Bronchial epithelial cell (primary cell): Measurements from ENCODE around the gene AMPD3. TPM values are rescaled to one million over a fixed set of nuclear protein-coding genes. Genes with fewer than 3 reads are reported as not detected.

Source experiments
- DNase-seq: peaks from one replicate; pipeline ENCODE4 v3.0.0-alpha.2; 2010; ENCODE audit warnings: low read depth
- FAIRE-seq: peaks from 2 replicates; lab custom pipeline; 2011; peaks lifted over from hg19 to GRCh38; lab: Jason Lieb, UNC
- H3K27me3 ChIP-seq: 2 replicates; pipeline ENCODE4 v1.5.1; 2011; ENCODE audit warnings: low read length; ENCODE audit not compliant: control insufficient read depth, insufficient read depth
- H3K36me3 ChIP-seq: 2 replicates; pipeline ENCODE4 v1.5.1; 2011; ENCODE audit warnings: low read length; ENCODE audit not compliant: control insufficient read depth, insufficient read depth
- H3K4me3 ChIP-seq: 2 replicates; pipeline ENCODE4 v1.5.1; 2011; ENCODE audit warnings: mild to moderate bottlenecking, low read depth, low read length, control low read depth
- total RNA-seq: library from RNA; depleted of rRNA; stranded (reverse); fragments of >200 nt; gene quantifications from 2 replicates; pipeline ENCODE4 v1.2.1, GENCODE V29; 2014
- TF ChIP-seq, protein P1 (sequence below): IDR thresholded peaks from 2 replicates; pipeline ENCODE4 v1.5.1; 2011; ENCODE audit warnings: mild to moderate bottlenecking, moderate library complexity, low read length, control low read depth, inconsistent platforms; ENCODE audit not compliant: insufficient read depth, severe bottlenecking

The AMPD3 gene
- total RNA-seq, 1 donor from 2014 or later: 5.3 TPM

DNA sequence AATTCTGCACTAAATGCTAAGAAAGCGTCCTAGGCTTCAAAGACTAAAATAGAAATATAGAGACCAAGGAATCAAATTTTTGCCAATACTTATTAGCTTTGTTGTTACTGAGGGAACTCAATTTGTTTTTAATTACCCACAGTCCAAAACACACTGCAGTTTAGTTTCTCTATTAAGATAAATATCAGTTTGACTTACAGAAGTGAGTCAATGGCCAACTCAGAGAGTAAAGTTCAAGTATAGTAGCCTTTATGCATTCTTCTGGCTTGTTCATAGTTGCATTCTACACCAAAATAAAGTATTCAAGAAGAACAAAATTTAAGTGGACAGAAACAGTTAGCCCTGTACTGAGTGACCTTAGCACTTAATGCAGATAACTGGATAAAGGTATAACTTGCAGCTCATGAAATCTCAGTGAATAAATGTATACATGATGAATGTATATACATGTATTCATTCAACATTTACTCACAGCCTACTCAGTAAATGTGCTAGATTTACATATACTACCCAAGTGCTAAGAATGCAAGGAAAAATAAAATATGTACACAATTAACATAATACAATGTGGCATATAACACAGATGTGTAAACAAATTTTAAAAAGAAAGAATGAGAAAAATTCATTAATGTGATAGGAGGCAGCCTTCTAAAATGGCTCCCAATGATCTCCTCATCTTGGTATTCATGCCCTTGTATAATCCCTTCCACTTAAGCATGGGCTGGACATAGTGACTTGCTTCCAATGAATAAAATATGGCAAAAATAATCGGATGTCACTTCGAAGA, 95.6 kb downstream of the AMPD3 start:
- TF ChIP-seq, protein P1, sequence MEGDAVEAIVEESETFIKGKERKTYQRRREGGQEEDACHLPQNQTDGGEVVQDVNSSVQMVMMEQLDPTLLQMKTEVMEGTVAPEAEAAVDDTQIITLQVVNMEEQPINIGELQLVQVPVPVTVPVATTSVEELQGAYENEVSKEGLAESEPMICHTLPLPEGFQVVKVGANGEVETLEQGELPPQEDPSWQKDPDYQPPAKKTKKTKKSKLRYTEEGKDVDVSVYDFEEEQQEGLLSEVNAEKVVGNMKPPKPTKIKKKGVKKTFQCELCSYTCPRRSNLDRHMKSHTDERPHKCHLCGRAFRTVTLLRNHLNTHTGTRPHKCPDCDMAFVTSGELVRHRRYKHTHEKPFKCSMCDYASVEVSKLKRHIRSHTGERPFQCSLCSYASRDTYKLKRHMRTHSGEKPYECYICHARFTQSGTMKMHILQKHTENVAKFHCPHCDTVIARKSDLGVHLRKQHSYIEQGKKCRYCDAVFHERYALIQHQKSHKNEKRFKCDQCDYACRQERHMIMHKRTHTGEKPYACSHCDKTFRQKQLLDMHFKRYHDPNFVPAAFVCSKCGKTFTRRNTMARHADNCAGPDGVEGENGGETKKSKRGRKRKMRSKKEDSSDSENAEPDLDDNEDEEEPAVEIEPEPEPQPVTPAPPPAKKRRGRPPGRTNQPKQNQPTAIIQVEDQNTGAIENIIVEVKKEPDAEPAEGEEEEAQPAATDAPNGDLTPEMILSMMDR: no peak
- Histone ChIP-seq H3K4me3 (no peak overlapping the region), H3K36me3 (no peaks in the 10 kb centered on the region), H3K27me3 (no peaks in the 10 kb centered on the region)
- peak; percentile 71 for DNase-seq
- no peak for FAIRE-seq

DNA sequence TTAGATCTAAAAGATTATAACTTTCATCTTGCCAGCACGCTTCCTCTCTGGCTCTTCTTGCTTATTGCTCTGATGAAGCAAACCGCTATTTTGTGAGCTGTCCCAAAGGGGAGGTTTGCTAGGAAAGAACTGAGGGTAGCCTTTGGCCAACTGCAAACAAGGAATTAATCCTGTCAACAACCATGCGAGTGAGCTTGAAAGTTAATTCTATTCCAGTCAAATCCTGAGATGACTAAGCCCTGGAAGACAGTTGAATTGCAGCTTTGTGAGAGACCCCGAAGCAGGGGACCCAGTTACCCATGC, 96.2 kb downstream of the AMPD3 start:
- H3K27me3 ChIP-seq: no peaks in the 10 kb centered on the region
- no peak overlapping the region for H3K4me3 ChIP-seq
- no peak for FAIRE-seq
- H3K36me3 ChIP-seq: no peaks in the 10 kb centered on the region
- TF ChIP-seq, protein P1: no peak
- no peak for DNase-seq

DNA sequence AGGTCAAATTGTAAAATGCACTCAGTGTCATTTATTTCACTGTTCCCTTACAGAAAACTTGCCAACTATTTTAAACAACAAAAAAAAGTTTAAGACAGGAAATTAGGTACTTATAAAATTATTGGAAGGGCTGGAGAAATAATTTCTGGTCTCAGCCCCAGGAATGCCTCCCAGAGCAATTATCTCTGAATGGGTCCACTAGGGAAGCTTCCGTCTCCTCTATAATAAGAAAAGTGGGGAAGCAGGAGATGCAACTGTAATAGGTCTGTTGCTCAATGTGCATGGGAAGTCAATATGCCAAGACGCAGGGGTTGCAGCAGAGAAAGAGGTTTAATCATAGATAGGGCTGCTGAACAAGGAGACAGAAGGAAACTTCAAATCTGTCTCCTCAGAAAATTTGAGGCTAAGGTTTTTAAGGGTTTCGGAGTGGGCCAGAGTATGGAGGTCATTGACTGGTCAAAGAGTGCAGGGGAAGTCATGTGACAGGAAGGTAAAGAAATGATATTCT, 96.8 kb downstream of the AMPD3 start:
- no peak overlapping the region for H3K4me3 ChIP-seq
- TF ChIP-seq, protein P1: no peak
- no peaks in the 10 kb centered on the region for H3K27me3 ChIP-seq
- DNase-seq (no peak), FAIRE-seq (no peak)
- H3K36me3 ChIP-seq: no peaks in the 10 kb centered on the region

DNA sequence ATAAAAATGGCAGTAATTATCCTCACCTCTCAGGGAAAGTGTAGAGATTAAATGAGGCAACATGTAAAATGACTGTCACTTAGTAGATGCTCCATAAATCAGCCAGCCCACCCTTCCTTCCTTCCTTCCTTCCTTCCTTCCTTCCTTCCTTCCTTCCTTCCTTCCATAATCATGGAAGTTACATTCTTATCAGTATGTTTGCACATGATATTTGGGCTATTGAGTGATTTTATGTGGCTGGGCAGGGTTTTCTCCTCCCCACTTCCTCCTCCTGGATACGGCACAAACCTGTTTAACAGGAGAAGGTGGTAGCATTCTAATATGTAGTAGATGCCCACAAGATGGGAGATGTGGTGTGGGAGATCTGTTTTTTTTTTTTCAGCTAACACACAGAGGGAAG, 101.5 kb downstream of the AMPD3 start:
- no peak for FAIRE-seq
- no peak for DNase-seq
- H3K27me3 ChIP-seq: no peaks in the 10 kb centered on the region
- H3K4me3 ChIP-seq: no peak overlapping the region
- TF ChIP-seq, protein P1: no peak
- no peaks in the 10 kb centered on the region for H3K36me3 ChIP-seq

Other genes starting within 250 kb of the AMPD3 start
- gene SBF2, start 161.0 kb upstream of the AMPD3 start, total RNA-seq: 24.0 and 25.3 TPM in 2 replicates
- 169 and 210 TPM in 2 replicates for gene ADM, start 150.2 kb upstream of the AMPD3 start, total RNA-seq
- gene RNF141, start 85.9 kb downstream of the AMPD3 start, total RNA-seq: 71.9 and 103 TPM in 2 replicates
- gene LYVE1, start 113.4 kb downstream of the AMPD3 start, total RNA-seq: not detected in 2 replicates
- gene IRAG1, start 238.5 kb downstream of the AMPD3 start, total RNA-seq: 0.26 and 0.51 TPM in 2 replicates